ENCODE data around the gene MRM2. TPM values are rescaled to one million over a fixed set of nuclear protein-coding genes. Genes with fewer than 3 reads are reported as not detected.

Gene MRM2
- total and polyA plus RNA-seq, 10 of the 15 experiments (the other 5 are each of a cell fraction or from before 2014, with no cell fraction given), result 43.2 to 128 (median 71.4) TPM

DNA sequence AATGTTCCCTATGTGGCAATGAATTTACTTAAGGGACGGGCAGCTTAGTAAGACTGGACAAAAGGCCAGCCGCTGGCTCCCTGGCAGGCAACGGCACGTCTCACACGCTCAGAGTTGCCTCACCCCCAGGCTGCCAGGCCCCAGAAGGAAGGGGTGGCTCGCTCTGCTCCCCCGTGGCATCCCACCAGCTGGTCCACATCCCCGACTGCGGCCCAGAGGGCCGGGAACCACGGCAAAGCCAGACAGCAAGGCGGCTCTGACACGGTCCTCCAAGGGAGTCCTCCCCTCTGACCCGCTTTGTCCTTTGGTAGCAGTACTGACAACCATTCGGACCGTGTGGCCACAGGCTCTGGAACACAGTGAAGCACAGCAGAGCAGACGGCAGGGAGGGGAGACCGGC, 34.1 kb upstream of the MRM2 start:
- no peak overlapping the region for H3K9ac ChIP-seq (ENCODE audit: control insufficient read depth, insufficient read depth, low read length)
- ATAC-seq, result no peak
- H3K4me2 ChIP-seq (ENCODE audit: control insufficient read depth, insufficient read depth), result no peak overlapping the region
- intact Hi-C loops (cut with micrococcal nuclease; ENCODE audit: unreplicated experiment) (no loop called here), in situ Hi-C loops (cut with MboI) (no loop called here)
- no TSS peak for BruUV-seq (replicated peaks)
- peaks cover 4% of the 10 kb centered on the region for H3K79me2 ChIP-seq (ENCODE audit: control insufficient read depth, insufficient read depth, low read length)
- TF ChIP-seq SMAD1 (IDR thresholded peaks at IDR 0.05; ENCODE audit: low read depth, partially characterized antibody), result no peak
- TF ChIP-seq, protein P1, sequence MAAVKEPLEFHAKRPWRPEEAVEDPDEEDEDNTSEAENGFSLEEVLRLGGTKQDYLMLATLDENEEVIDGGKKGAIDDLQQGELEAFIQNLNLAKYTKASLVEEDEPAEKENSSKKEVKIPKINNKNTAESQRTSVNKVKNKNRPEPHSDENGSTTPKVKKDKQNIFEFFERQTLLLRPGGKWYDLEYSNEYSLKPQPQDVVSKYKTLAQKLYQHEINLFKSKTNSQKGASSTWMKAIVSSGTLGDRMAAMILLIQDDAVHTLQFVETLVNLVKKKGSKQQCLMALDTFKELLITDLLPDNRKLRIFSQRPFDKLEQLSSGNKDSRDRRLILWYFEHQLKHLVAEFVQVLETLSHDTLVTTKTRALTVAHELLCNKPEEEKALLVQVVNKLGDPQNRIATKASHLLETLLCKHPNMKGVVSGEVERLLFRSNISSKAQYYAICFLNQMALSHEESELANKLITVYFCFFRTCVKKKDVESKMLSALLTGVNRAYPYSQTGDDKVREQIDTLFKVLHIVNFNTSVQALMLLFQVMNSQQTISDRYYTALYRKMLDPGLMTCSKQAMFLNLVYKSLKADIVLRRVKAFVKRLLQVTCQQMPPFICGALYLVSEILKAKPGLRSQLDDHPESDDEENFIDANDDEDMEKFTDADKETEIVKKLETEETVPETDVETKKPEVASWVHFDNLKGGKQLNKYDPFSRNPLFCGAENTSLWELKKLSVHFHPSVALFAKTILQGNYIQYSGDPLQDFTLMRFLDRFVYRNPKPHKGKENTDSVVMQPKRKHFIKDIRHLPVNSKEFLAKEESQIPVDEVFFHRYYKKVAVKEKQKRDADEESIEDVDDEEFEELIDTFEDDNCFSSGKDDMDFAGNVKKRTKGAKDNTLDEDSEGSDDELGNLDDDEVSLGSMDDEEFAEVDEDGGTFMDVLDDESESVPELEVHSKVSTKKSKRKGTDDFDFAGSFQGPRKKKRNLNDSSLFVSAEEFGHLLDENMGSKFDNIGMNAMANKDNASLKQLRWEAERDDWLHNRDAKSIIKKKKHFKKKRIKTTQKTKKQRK (IDR thresholded peaks at IDR 0.05; ENCODE audit: low read depth, low read length), result no peak
- no peak for TF ChIP-seq SUPT20H (IDR thresholded peaks at IDR 0.05; ENCODE audit: borderline replicate concordance, control insufficient read depth, low read depth, low read length)
- TF ChIP-seq SIX5 (IDR thresholded peaks at IDR 0.05; ENCODE audit: low read depth, low read length, severe bottlenecking), result no peak
- TF ChIP-seq POU2F2 (IDR thresholded peaks at IDR 0.05; ENCODE audit: borderline replicate concordance, low read depth, low read length), result no peak
- H4K20me1 ChIP-seq (ENCODE audit: control insufficient read depth, insufficient read depth), result no peaks in the 10 kb centered on the region
- H3K36me3 ChIP-seq (ENCODE audit: control insufficient read depth in 2 of 2, insufficient read depth in 2 of 2, low read length in 1 of 2), result peaks cover 7 to 33% of the 10 kb centered on the region in 2 experiments; a peak in 3 of 4 replicates
- H3K4me3 ChIP-seq, result no peak overlapping the region
- no peak overlapping the region for H2AFZ ChIP-seq (ENCODE audit: control insufficient read depth, low read depth, low read length)
- FAIRE-seq, result no peak
- H3K4me1 ChIP-seq (ENCODE audit: control insufficient read depth, insufficient read depth, low read length), result no peaks in the 10 kb centered on the region
- SMC1A ChIA-PET (ENCODE audit: uncharacterized antibody, unreplicated experiment), result no interaction called here
- POLR2A ChIA-PET, result interaction anchor here (0.6 kb wide), 1 partner anchor 745 kb away, joined by 3 read pairs; no protein-coding TSS in a partner anchor
- no peaks in the 10 kb centered on the region for H3K27me3 ChIP-seq (replicated peaks in 1 of 2; ENCODE audit: control insufficient read depth in 2 of 2, insufficient read depth in 2 of 2, low read length in 1 of 2)
- CTCF ChIA-PET, result no interaction called here
- 96% methylated on average over 18 of the region's 18 CpGs for WGBS (ENCODE audit: insufficient coverage, insufficient replicate concordance, low lambda C conversion rate, missing lambda C conversion rate)
- no peak overlapping the region for H3K27ac ChIP-seq (ENCODE audit: control insufficient read depth, insufficient read depth)
- RAD21 ChIA-PET (ENCODE audit: unreplicated experiment), result no interaction called here
- no peaks in the 10 kb centered on the region for H3K9me3 ChIP-seq (replicated peaks; ENCODE audit: control insufficient read depth, insufficient read depth, low read length)
- DNase-seq (ENCODE audit: low read depth, low spot score), result no peak
